Lower leg skin (tissue), 3 donors: ENCODE measurements around the gene TEX261.
A peak's percentile ranks its signal among the peaks of the same experiment; 100 is the strongest.

Source experiments
- CTCF ChIP-seq, 3 donors: fragments of 450-650 bp; IDR thresholded peaks; one replicate each; pipeline ENCODE4 v1.5.1; 2016; ENCODE audit warnings: antibody characterized with exemption in 3 of 3, mild to moderate bottlenecking in 3 of 3, moderate library complexity in 2 of 3
- POLR2A ChIP-seq, 2 donors: fragments of 450-650 bp; IDR thresholded peaks; one replicate each; pipeline ENCODE4 v1.6.1; 2016 to 2017; ENCODE audit warnings: antibody characterized with exemption in 2 of 2, mild to moderate bottlenecking in 1 of 2, moderate library complexity in 1 of 2

GRCh38 chr2:71000780-71001591 is 6.3 kb upstream of the TEX261 start:
- TF ChIP-seq CTCF (IDR thresholded peaks at IDR 0.05) (peak in 1 of 3 donors; percentile 50), POLR2A (IDR thresholded peaks at IDR 0.05) (no peak)
